Keratinocyte (primary cell): Measurements from ENCODE around the gene ALPP.

Experiments used
- CTCF ChIP-seq, 3 experiments: IDR thresholded peaks in 1 of 3; conservative IDR thresholded peaks in 1 of 3; optimal IDR thresholded peaks in 1 of 3; 2 replicates in 2 of 3; 3 replicates in 1 of 3; pipeline versions ENCODE3 to v1.5.1; 2011; ENCODE audit warnings: low read length in 3 of 3, mild to moderate bottlenecking in 3 of 3, moderate library complexity in 2 of 3, control low read depth in 1 of 3, inconsistent platforms in 1 of 3; ENCODE audit not compliant: insufficient read depth in 2 of 3; ENCODE audit errors: extremely low read depth in 1 of 3
- EZH2 ChIP-seq: IDR thresholded peaks from one replicate; pipeline ENCODE4 v1.6.1; 2012; ENCODE audit warnings: inconsistent platforms, mild to moderate bottlenecking, low read length, moderate library complexity

DNA sequence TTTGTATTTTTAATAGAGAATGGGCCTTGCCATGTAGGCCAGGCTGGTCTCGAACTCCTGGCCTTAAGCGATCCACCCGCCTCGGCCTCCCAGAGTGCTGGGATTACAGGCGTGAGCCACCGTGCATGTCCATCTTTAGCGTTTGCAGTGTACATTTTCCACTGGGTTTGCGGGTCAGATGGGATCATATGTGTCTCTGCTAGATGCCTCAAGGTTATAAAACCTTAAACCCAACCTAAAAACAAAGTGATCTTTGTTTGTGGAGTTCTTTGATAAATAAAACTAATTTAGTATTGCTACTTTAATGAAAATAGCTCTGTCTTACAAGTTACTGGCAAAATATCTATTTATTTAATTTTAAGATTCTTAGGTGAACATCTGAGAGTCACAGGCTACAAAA, 15.0 kb downstream of the ALPP start:
- no peak for TF ChIP-seq CTCF (optimal IDR thresholded peaks at IDR 0.05 in 1 of 3, IDR thresholded peaks at IDR 0.05 in 1 of 3, conservative IDR thresholded peaks at IDR 0.05 in 1 of 3; ENCODE audit: extremely low read depth in 1 of 3, insufficient read depth in 2 of 3, low read length in 3 of 3)
- TF ChIP-seq EZH2, result no peak
